A549 (cell line): ENCODE results near the gene PDZD4. TPM values are rescaled to one million over a fixed set of nuclear protein-coding genes. Genes with fewer than 3 reads are reported as not detected.

ENCODE experiments used
- ATAC-seq, 2 experiments: fragments of 200-7000 bp in 1 of 2; fragments of >200 bp in 1 of 2; cut with Nextera tagmentation in 1 of 2; cut with Tn5 transposase in 1 of 2; 3 replicates each; pipeline versions ENCODE4 v1.8.0 to v1.9.1; 2018 to 2020; ENCODE audit warnings: mild to moderate bottlenecking in 1 of 2, moderate library complexity in 1 of 2
- CTCF ChIA-PET: fragments of 300-600 bp; sonication (Branson Sonifier 250); formaldehyde crosslinking; extraction: SDS; loops from one replicate; lab custom pipeline; 2021; ENCODE audit warnings: antibody characterized with exemption, inconsistent platforms; lab: Yijun Ruan, JAX
- POLR2A ChIA-PET: fragments of 350-600 bp; formaldehyde crosslinking; extraction: SDS; loops from one replicate; lab custom pipeline; 2021; ENCODE audit warnings: antibody characterized with exemption, inconsistent platforms; lab: Yijun Ruan, JAX
- DNase-seq, 2 experiments: peaks; one replicate each; pipeline versions ENCODE4 v3.0.0 to v3.0.0-alpha.2; 2011 to 2016; ENCODE audit warnings: low read depth in 1 of 2, low spot score in 1 of 2
- FAIRE-seq: peaks from 2 replicates; lab custom pipeline; 2011; peaks lifted over from hg19 to GRCh38; lab: Jason Lieb, UNC
- H3K27ac ChIP-seq, 2 experiments: fragments of >200 bp; sonication (Bioruptor Twin); formaldehyde crosslinking; 3 replicates each; pipeline ENCODE4 v1.5.1; 2016 to 2017
- H3K4me1 ChIP-seq: fragments of >200 bp; sonication (Bioruptor Twin); formaldehyde crosslinking; 3 replicates; pipeline ENCODE4 v1.6.1; 2016
- H3K4me2 ChIP-seq: fragments of >200 bp; sonication (Bioruptor Twin); formaldehyde crosslinking; 3 replicates; pipeline ENCODE4 v1.6.1; 2016
- H3K4me3 ChIP-seq: fragments of >200 bp; sonication (Bioruptor Twin); formaldehyde crosslinking; 3 replicates; pipeline ENCODE4 v1.5.1; 2016
- H3K9me3 ChIP-seq: fragments of >200 bp; sonication (Bioruptor Twin); formaldehyde crosslinking; 3 replicates; pipeline ENCODE4 v1.6.1; 2016
- ATOH8 ChIP-seq: fragments of 250-450 bp; sonication (Bioruptor Pico); IDR thresholded peaks from 2 replicates; pipeline ENCODE4 v1.5.0; 2020; ENCODE audit warnings: low read depth, mild to moderate bottlenecking, moderate library complexity
- BCL3 ChIP-seq: fragments of >200 bp; sonication (Bioruptor Twin); formaldehyde crosslinking; IDR thresholded peaks from 3 replicates; pipeline ENCODE4 v1.6.1; 2016
- CEBPB ChIP-seq, 2 experiments: fragments of >200 bp in 1 of 2; sonication (Bioruptor Twin) in 1 of 2; formaldehyde crosslinking in 1 of 2; IDR thresholded peaks; 2 replicates each; pipeline ENCODE4 v1.6.1; 2012 to 2016
- CHD2 ChIP-seq: fragments of 150-350 bp; IDR thresholded peaks from 2 replicates; pipeline ENCODE4 v1.6.1; 2014; ENCODE audit warnings: low read length; ENCODE audit not compliant: partially characterized antibody
- CHD4 ChIP-seq: fragments of 200-600 bp; sonication (generic); IDR thresholded peaks from 2 replicates; pipeline ENCODE4 v1.6.1; 2016; ENCODE audit warnings: antibody characterized with exemption, mild to moderate bottlenecking, borderline replicate concordance
- E2F6 ChIP-seq: IDR thresholded peaks from 2 replicates; pipeline ENCODE4 v1.6.1; 2012; ENCODE audit warnings: low read depth, borderline replicate concordance
- EHMT2 ChIP-seq: fragments of 200-600 bp; sonication (generic); IDR thresholded peaks from 2 replicates; pipeline ENCODE4 v1.6.1; 2016; ENCODE audit warnings: antibody characterized with exemption, low read depth, mild to moderate bottlenecking, moderate library complexity
- ELK1 ChIP-seq: fragments of 150-350 bp; IDR thresholded peaks from 2 replicates; pipeline ENCODE4 v1.6.1; 2014; ENCODE audit warnings: low read depth, mild to moderate bottlenecking, low read length
- EP300 ChIP-seq, 2 experiments: fragments of >200 bp; sonication (Bioruptor Twin); formaldehyde crosslinking; IDR thresholded peaks; 2 replicates in 1 of 2; 3 replicates in 1 of 2; pipeline ENCODE4 v1.6.1; 2016 to 2017
- ESRRA ChIP-seq: fragments of 150-350 bp; IDR thresholded peaks from 2 replicates; pipeline ENCODE4 v1.6.1; 2014; ENCODE audit warnings: mild to moderate bottlenecking, low read length, borderline replicate concordance
- FOSL2 ChIP-seq, 2 experiments: fragments of 450-650 bp in 1 of 2; fragments of >200 bp in 1 of 2; sonication (Bioruptor Twin) in 1 of 2; formaldehyde crosslinking; IDR thresholded peaks; 2 replicates each; pipeline versions ENCODE4 v1.5.0 to v1.6.1; 2016 to 2020; ENCODE audit warnings: mild to moderate bottlenecking in 1 of 2, moderate library complexity in 1 of 2
- HEYL ChIP-seq: fragments of 250-450 bp; sonication (Bioruptor Pico); IDR thresholded peaks from 2 replicates; pipeline ENCODE4 v1.8.0; 2021; ENCODE audit warnings: mild to moderate bottlenecking, moderate library complexity
- HOXB13 ChIP-seq: fragments of 250-450 bp; sonication (Bioruptor Pico); IDR thresholded peaks from 2 replicates; pipeline ENCODE4 v1.5.0; 2020; ENCODE audit warnings: low read depth, mild to moderate bottlenecking, moderate library complexity
- HOXB5 ChIP-seq: fragments of 250-450 bp; sonication (Bioruptor Pico); IDR thresholded peaks from 2 replicates; pipeline ENCODE4 v1.5.0; 2020; ENCODE audit warnings: mild to moderate bottlenecking, moderate library complexity
- NR3C1 ChIP-seq: fragments of >200 bp; sonication (Bioruptor Twin); formaldehyde crosslinking; IDR thresholded peaks from 3 replicates; pipeline ENCODE4 v1.6.1; 2017
- POLR2A ChIP-seq: IDR thresholded peaks from 2 replicates; pipeline ENCODE4 v1.6.1; 2012; ENCODE audit warnings: mild to moderate bottlenecking, low read length
- RAD21 ChIP-seq, 2 experiments: fragments of >200 bp in 1 of 2; sonication (Bioruptor Twin) in 1 of 2; formaldehyde crosslinking in 1 of 2; IDR thresholded peaks in 1 of 2; conservative IDR thresholded peaks in 1 of 2; 2 replicates in 1 of 2; 3 replicates in 1 of 2; pipeline ENCODE4 v1.6.1; 2012 to 2018; ENCODE audit warnings: inconsistent platforms in 1 of 2
- RARB ChIP-seq: fragments of 250-450 bp; sonication (Bioruptor Pico); IDR thresholded peaks from 2 replicates; pipeline ENCODE4 v1.8.0; 2021; ENCODE audit warnings: mild to moderate bottlenecking, moderate library complexity
- SREBF2 ChIP-seq: fragments of 450-650 bp; IDR thresholded peaks from 2 replicates; pipeline ENCODE4 v1.6.1; 2014; ENCODE audit warnings: mild to moderate bottlenecking, moderate library complexity
- TFCP2L1 ChIP-seq: fragments of 250-450 bp; sonication (Bioruptor Pico); IDR thresholded peaks from 2 replicates; pipeline ENCODE4 v1.5.0; 2021; ENCODE audit warnings: mild to moderate bottlenecking
- WGBS: methylation state at CpG from one replicate; pipeline ENCODE4 v1.1.6; 2017; ENCODE audit errors: missing lambda C conversion rate; 5-methylcytosine and 5-hydroxymethylcytosine counted together
- polyA plus RNA-seq, 4 experiments: library from polyadenylated mRNA; depleted of rRNA in 3 of 4; stranded (reverse); fragments of >200 nt; fragmentation: RNase III in 1 of 4; extraction: RNeasy Plus Mini Kit Qiagen cat#74134 plus additional on column Dnase treatment in 1 of 4; gene quantifications; 2 replicates in 3 of 4; 3 replicates in 1 of 4; pipeline ENCODE4 v1.2.3, GENCODE V29; 2011 to 2017

The PDZD4 gene
- polyA plus RNA-seq, 2 of the 4 experiments (the other 2 are of a cell fraction) = 1.2 to 3.0 TPM

GRCh38 chrX:153784325-153784967 lies 45.9 kb downstream of the PDZD4 start:
- no peaks in the 10 kb centered on the region for H3K4me1 ChIP-seq
- DNase-seq (no peak), ATAC-seq (no peak), FAIRE-seq (no peak)
- no peak overlapping the region for H3K4me2 ChIP-seq
- H3K9me3 ChIP-seq = no peaks in the 10 kb centered on the region
- POLR2A ChIA-PET = interaction anchor here (1.8 kb wide), 1 partner anchor 10 kb away, joined by 4 read pairs; the partner anchor contains the start of genes IDH3G and SSR4
- no peak overlapping the region for H3K27ac ChIP-seq
- no peak for TF ChIP-seq ESRRA
- no peak for TF ChIP-seq HEYL
- no peak for TF ChIP-seq CHD4
- TF ChIP-seq RARB = no peak
- no peak for TF ChIP-seq HOXB13 (CRISPR knock-in tag)
- TF ChIP-seq E2F6 = no peak
- no peak for TF ChIP-seq BCL3
- TF ChIP-seq NR3C1 = no peak
- TF ChIP-seq CHD2 = no peak
- no peak for TF ChIP-seq RAD21 (conservative IDR thresholded peaks at IDR 0.05 in 1 of 2, IDR thresholded peaks at IDR 0.05 in 1 of 2)
- no peak for TF ChIP-seq ATOH8 (CRISPR knock-in tag)
- whole genome bisulfite sequencing = 93% methylated on average over 6 of the region's 27 CpGs
- H3K4me3 ChIP-seq = no peak overlapping the region
- CTCF ChIA-PET = interaction anchor here (1.7 to 1.9 kb wide), 2 partner anchors 12 to 21 kb away, joined by 5 to 6 read pairs; partner anchors contain the start of gene PLXNB3

- ATAC-seq (no peak), FAIRE-seq (no peak), DNase-seq (no peak)
- POLR2A ChIA-PET = interaction anchor here (0.6 to 1.8 kb wide), 2 partner anchors 11 to 17 kb away, joined by 3 to 4 read pairs; partner anchors contain the start of genes IDH3G and SSR4
- Histone ChIP-seq H3K9me3 (no peaks in the 10 kb centered on the region), H3K4me1 (no peaks in the 10 kb centered on the region), H3K4me2 (no peak overlapping the region), H3K4me3 (no peak overlapping the region), H3K27ac (no peak overlapping the region)
- WGBS = 91% methylated on average over 18 of the region's 24 CpGs
- CTCF ChIA-PET = interaction anchor here (1.9 kb wide), 1 partner anchor 20 kb away, joined by 6 read pairs; the partner anchor contains the start of gene PLXNB3
- no peak for TF ChIP-seq EP300 (IDR thresholded peaks at IDR 0.05)
- no peak for TF ChIP-seq POLR2A
- TF ChIP-seq CEBPB (IDR thresholded peaks at IDR 0.05) = no peak
- TF ChIP-seq RARB = no peak
- TF ChIP-seq EHMT2 = no peak
- no peak for TF ChIP-seq HOXB5 (CRISPR knock-in tag)
- no peak for TF ChIP-seq ESRRA
- TF ChIP-seq FOSL2 (IDR thresholded peaks at IDR 0.05) = no peak
- no peak for TF ChIP-seq FOSL2 (CRISPR knock-in tag; IDR thresholded peaks at IDR 0.05)
- TF ChIP-seq SREBF2 = no peak
- no peak for TF ChIP-seq BCL3
- no peak for TF ChIP-seq ELK1
- TF ChIP-seq TFCP2L1 (CRISPR knock-in tag) = no peak
Measured at GRCh38 chrX:153783378-153784013, 46.8 kb downstream of the PDZD4 start.
